Heart left ventricle (tissue), 16 donors: ENCODE results near the gene TSPAN11. TPM values are rescaled to one million over a fixed set of nuclear protein-coding genes. Genes with fewer than 3 reads are reported as not detected.

Source experiments
- ATAC-seq, 4 donors: fragments of 200-7000 bp; cut with Tn5 transposase; one replicate each; pipeline ENCODE4 v1.9.1; 2020 to 2022; ENCODE audit warnings: moderate library complexity in 4 of 4, mild to moderate bottlenecking in 3 of 4, moderate number of reproducible peaks in 1 of 4
- DNase-seq, 5 donors: peaks; one replicate each; pipeline ENCODE4 v3.0.0-alpha.2; 2020
- H3K27ac ChIP-seq, 12 donors: fragments of 200-600 bp; sonication (generic) in 4 of 12; one replicate each; pipeline versions ENCODE4 v1.5.0 to v1.8.0; 2016 to 2022; ENCODE audit warnings: mild to moderate bottlenecking in 2 of 12
- H3K27me3 ChIP-seq, 9 donors: fragments of 200-600 bp; sonication (generic) in 2 of 9; one replicate each; pipeline versions ENCODE4 v1.5.1 to v1.8.0; 2016 to 2022; ENCODE audit warnings: mild to moderate bottlenecking in 3 of 9
- H3K36me3 ChIP-seq, 9 donors: fragments of 200-600 bp; sonication (generic) in 2 of 9; one replicate each; pipeline versions ENCODE4 v1.5.0 to v1.8.0; 2018 to 2022; ENCODE audit warnings: mild to moderate bottlenecking in 2 of 9
- H3K4me1 ChIP-seq, 12 donors: fragments of 200-600 bp; sonication (generic) in 4 of 12; one replicate each; pipeline versions ENCODE4 v1.5.0 to v1.8.0; 2016 to 2022; ENCODE audit warnings: mild to moderate bottlenecking in 3 of 12
- H3K4me3 ChIP-seq, 12 donors: fragments of 200-600 bp; sonication (generic) in 4 of 12; one replicate each; pipeline versions ENCODE4 v1.5.0 to v1.8.0; 2017 to 2022; ENCODE audit warnings: mild to moderate bottlenecking in 9 of 12, moderate library complexity in 4 of 12
- H3K9me3 ChIP-seq, 12 donors: fragments of 200-600 bp; sonication (generic) in 4 of 12; one replicate each; pipeline versions ENCODE4 v1.5.0 to v1.8.0; 2016 to 2022; ENCODE audit warnings: mild to moderate bottlenecking in 1 of 12
- POLR2A ChIP-seq, 2 donors: fragments of 450-650 bp; IDR thresholded peaks; one replicate each; pipeline ENCODE4 v1.6.1; 2017; ENCODE audit warnings: antibody characterized with exemption in 2 of 2, mild to moderate bottlenecking in 2 of 2, moderate library complexity in 2 of 2
- WGBS, 4 donors: extraction: QIAGEN DNeasy Blood & Tissue Kit in 2 of 4; methylation state at CpG; one replicate each; pipeline versions ENCODE4 v1.1.5 to v1.1.7; 2013 to 2018; 5-methylcytosine and 5-hydroxymethylcytosine counted together
- intact Hi-C, 10 donors: fragments of 100-400 bp; cut with DNase I; formaldehyde crosslinking; loops; one replicate each; pipeline versions ENCODE4 v1.11.1 to v1.14.2; 2022
- polyA plus RNA-seq, 2 donors: library from polyadenylated mRNA; stranded (reverse); fragments of 200-250 nt; gene quantifications; one replicate each; pipeline ENCODE4 v1.2.3, GENCODE V29; 2013
- total RNA-seq, 9 donors: library from RNA; depleted of rRNA in 2 of 9; stranded (reverse); fragments of >200 nt in 2 of 9; fragmentation: NEBNext Ultra II Directional in 3 of 9; extraction: Animal tissue kit (Norgen Biotek cat#: 25700) in 3 of 9; gene quantifications; one replicate each; pipeline versions ENCODE4 v1.1.0 to v1.2.4, GENCODE V29; 2016 to 2023
- TF ChIP-seq, protein P1 (sequence below), 12 donors: fragments of 200-600 bp; sonication (generic) in 4 of 12; IDR thresholded peaks; one replicate each; pipeline versions ENCODE4 v1.5.0 to v1.8.0; 2018 to 2022; ENCODE audit warnings: antibody characterized with exemption in 12 of 12, mild to moderate bottlenecking in 5 of 12
- donor health status: ischemic (EF 13 %, LVEDD 7.1; RV severe dilation, severe dysfunction).
- donor health status: healthy with polysubstance abuse.
- donor health status: DM: no; HTN: yes; CAD: no.
- donor health status: DM: no; HTN: no; CAD: no.
- donor health status: ischemic (EF 25% LVEDD 6.9; RV normal size, moderate dysfunction).
- donor health status: ischemic (EF 25% LVEDD 5.7; RV mildly dilated, moderate dysfunction).
- donor health status: healthy.
- donor health status: DM: yes; HTN: yes; CAD: no.
- donor health status: ischemic (EF 35%, LVEDD 5.7; RV mildly dilated, moderate dysfunction).
- donor health status: nonischemic (EF 11% LVEDD 7.7; RV severe dilation, severe dysfunction).
- donor health status: DM: yes; HTN: yes; CAD: no.
- donor health status: PGD.
- donor health status: ischemic (EF 29% LVEDD 5.4; RV normal size, mild dysfunction).
- donor health status: nonischemic (EF 23%, LVEDD 6.1; RV moderate dilation, normal function).

TSPAN11 gene
- total and polyA plus RNA-seq, 11 donors, result 0.49 to 4.2 (median 1.9) TPM

DNA sequence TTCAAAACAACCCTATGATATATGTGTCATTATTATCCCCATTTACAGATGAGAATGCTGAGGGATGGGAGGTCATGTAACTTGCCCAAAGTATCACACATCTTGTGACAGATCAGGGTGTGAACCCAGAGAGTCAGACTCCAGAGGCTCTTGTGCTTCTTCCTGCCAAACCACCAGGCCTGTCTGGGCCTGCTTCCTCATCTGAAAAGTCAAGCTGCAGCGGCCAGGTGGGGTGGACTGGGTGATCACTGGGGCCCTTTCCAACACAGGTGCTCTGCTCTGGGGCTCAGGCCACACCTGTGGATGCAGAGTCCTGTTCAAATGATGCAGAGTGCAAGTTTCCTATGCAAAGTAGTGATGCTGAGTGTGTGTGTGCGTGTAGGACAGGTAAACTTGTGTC lies 26.7 kb downstream of the TSPAN11 start:
- Histone ChIP-seq H3K27me3 (no peaks in the 10 kb centered on the region), H3K4me1 (peaks cover 0 to 11% (median 0%) of the 10 kb centered on the region in 12 donors), H3K9me3 (peaks cover 0 to 6% (median 0%) of the 10 kb centered on the region in 12 donors), H3K36me3 (no peaks in the 10 kb centered on the region), H3K4me3 (no peak overlapping the region), H3K27ac (no peak overlapping the region)
- no peak for ATAC-seq
- intact Hi-C loops, result no loop called here
- DNase-seq, result no peak
- TF ChIP-seq, protein P1, sequence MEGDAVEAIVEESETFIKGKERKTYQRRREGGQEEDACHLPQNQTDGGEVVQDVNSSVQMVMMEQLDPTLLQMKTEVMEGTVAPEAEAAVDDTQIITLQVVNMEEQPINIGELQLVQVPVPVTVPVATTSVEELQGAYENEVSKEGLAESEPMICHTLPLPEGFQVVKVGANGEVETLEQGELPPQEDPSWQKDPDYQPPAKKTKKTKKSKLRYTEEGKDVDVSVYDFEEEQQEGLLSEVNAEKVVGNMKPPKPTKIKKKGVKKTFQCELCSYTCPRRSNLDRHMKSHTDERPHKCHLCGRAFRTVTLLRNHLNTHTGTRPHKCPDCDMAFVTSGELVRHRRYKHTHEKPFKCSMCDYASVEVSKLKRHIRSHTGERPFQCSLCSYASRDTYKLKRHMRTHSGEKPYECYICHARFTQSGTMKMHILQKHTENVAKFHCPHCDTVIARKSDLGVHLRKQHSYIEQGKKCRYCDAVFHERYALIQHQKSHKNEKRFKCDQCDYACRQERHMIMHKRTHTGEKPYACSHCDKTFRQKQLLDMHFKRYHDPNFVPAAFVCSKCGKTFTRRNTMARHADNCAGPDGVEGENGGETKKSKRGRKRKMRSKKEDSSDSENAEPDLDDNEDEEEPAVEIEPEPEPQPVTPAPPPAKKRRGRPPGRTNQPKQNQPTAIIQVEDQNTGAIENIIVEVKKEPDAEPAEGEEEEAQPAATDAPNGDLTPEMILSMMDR (IDR thresholded peaks at IDR 0.05), result no peak
- no peak for TF ChIP-seq POLR2A (IDR thresholded peaks at IDR 0.05)
- 86 to 95% (median 94%) methylated on average over 2 of the region's 2 CpGs for WGBS, 4 donors

DNA sequence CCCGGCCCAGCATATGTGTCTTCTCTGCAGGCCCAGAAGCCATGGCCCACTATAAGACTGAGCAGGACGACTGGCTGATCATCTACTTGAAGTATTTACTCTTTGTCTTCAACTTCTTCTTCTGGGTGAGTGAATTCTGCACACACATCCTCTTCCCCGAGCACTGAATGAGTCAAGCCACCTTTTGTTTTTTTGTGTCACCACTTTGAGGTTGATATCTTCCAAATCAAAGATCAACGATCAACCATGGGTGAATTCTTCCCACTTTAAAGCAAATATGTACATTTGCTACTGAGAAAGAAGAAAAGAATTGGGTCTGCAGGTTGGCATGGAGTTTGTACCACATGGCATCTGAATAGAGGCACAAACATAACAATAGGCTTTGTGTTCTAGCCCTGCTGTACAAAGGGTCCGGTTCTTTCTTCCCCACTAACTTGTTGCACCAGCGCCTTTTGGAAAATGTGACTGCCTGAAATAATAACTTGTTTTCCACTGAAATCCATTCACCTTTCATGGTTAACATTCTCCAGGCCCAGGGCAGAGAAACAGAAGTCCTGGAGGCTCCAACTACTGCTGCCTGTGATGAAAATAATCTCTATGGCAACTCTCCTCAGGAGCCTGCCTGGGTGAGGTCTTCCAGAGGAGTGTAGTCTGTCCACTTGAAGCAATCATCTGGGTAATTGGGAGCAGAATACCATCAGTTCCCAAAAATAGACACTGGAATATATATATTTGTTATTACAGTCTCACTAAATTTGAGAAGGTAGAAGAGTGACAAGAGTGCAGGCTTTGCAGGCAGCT lies 27.6 kb downstream of the TSPAN11 start:
- Histone ChIP-seq H3K4me3 (no peak overlapping the region), H3K27ac (no peak overlapping the region), H3K4me1 (peaks cover 0 to 11% (median 0%) of the 10 kb centered on the region in 12 donors), H3K36me3 (no peaks in the 10 kb centered on the region), H3K27me3 (no peaks in the 10 kb centered on the region), H3K9me3 (peaks cover 0 to 6% (median 0%) of the 10 kb centered on the region in 12 donors)
- 73 to 80% (median 78%) methylated on average over 6 of the region's 6 CpGs for WGBS, 4 donors
- intact Hi-C loops, result no loop called here
- DNase-seq (peak in 1 of 5 donors; percentile 34), ATAC-seq (peak; percentile 78 to 89 (median 84))
- no peak for TF ChIP-seq POLR2A (IDR thresholded peaks at IDR 0.05)
- TF ChIP-seq, protein P1 (IDR thresholded peaks at IDR 0.05), result no peak

GRCh38 chr12:30955214-30955613 lies 28.7 kb downstream of the TSPAN11 start:
- H3K4me3 ChIP-seq, result no peak overlapping the region
- H3K27ac ChIP-seq, result no peak overlapping the region
- no peaks in the 10 kb centered on the region for H3K27me3 ChIP-seq
- TF ChIP-seq, protein P1 (IDR thresholded peaks at IDR 0.05), result no peak
- TF ChIP-seq POLR2A (IDR thresholded peaks at IDR 0.05), result no peak
- intact Hi-C loops, result no loop called here
- DNase-seq (no peak), ATAC-seq (no peak)
- H3K4me1 ChIP-seq, result peaks cover 0 to 11% (median 0%) of the 10 kb centered on the region in 12 donors
- WGBS, 4 donors, result 95 to 100% (median 99%) methylated on average over 1 of the region's 1 CpG
- H3K36me3 ChIP-seq, result no peaks in the 10 kb centered on the region
- H3K9me3 ChIP-seq, result peaks cover 0 to 6% (median 0%) of the 10 kb centered on the region in 12 donors

DNA sequence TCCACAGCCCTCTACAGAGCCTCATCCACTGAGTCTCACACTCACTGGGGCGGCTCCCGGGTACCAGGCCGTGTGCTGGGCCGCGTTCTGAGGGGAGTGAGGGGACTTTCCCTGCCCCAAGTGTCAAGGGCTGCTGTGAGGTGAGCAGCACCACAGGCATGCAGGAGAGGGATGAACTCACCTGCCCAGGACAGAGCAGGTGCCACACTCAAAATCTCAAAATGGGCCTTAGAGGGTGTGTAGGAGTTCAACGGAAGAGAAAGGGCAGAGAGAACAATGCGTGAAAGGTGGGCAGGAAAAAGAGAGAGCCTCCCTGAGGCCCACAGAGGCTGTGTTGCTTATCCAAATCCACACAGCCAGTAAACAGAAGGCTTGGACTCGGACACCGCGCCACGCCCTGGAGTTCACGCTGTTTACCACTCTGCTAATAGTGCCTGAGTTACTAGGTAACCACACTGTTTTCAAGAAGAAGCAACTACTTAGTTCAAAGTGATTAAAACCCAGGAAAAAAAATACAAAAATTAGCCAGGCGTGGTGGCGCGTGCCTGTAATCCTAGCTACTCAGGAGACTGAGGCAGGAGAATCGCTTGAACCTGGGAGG lies 32.7 kb downstream of the TSPAN11 start:
- Histone ChIP-seq H3K27ac (no peak overlapping the region), H3K36me3 (no peaks in the 10 kb centered on the region), H3K27me3 (no peaks in the 10 kb centered on the region), H3K4me3 (no peak overlapping the region), H3K9me3 (peaks cover 0 to 6% (median 0%) of the 10 kb centered on the region in 12 donors), H3K4me1 (peaks cover 0 to 7% (median 0%) of the 10 kb centered on the region in 12 donors)
- intact Hi-C loops, result no loop called here
- no peak for TF ChIP-seq POLR2A (IDR thresholded peaks at IDR 0.05)
- TF ChIP-seq, protein P1 (IDR thresholded peaks at IDR 0.05), result no peak
- no peak for DNase-seq
- ATAC-seq, result no peak
- 92 to 95% (median 95%) methylated on average over 13 to 16 of the region's 16 CpGs for WGBS, 4 donors
